SK-N-MC (cell line): ENCODE data around the gene VASP.

Experiments used
- EZH2 ChIP-seq: fragments of 200-600 bp; sonication (generic); IDR thresholded peaks from one replicate; pipeline ENCODE4 v1.6.1; 2017; ENCODE audit warnings: antibody characterized with exemption
- POLR2AphosphoS5 ChIP-seq: IDR thresholded peaks from 2 replicates; pipeline ENCODE4 v1.6.1; 2012; ENCODE audit warnings: mild to moderate bottlenecking, low read depth, low read length, borderline replicate concordance

GRCh38 chr19:45469945-45470761 lies 37.1 kb upstream of the VASP start:
- TF ChIP-seq EZH2 = no peak
- no peak for TF ChIP-seq POLR2AphosphoS5
